ENCODE results near the gene B4GAT1.
A peak's percentile ranks its signal among the peaks of the same experiment; 100 is the strongest.
"Not testable (repeated sequence)": the region's sequence is repeated elsewhere in the genome, so short reads cannot be mapped to it uniquely, and the experiment has no call there.

B4GAT1 gene

DNA sequence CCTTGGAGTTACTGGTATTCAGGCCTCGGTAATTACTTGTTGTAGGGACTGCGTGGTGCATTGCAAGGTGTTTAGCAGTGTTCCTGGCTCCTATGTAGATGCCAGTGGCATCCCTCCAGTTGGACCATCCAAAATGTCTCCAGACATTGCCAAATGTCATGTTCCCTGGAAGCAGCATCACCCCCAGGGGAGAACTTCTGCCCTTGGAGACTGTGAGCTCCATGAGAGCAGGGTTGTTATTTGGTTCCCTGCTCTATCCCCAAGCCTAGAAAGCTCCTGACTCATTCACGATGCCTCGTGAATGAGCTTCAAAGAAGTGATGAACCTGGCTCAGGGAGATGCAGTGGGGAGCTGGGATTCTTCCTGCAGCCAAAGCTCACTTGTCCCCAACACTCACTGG lies 25.8 kb downstream of the B4GAT1 start:
- DNase-seq: no peak

DNA sequence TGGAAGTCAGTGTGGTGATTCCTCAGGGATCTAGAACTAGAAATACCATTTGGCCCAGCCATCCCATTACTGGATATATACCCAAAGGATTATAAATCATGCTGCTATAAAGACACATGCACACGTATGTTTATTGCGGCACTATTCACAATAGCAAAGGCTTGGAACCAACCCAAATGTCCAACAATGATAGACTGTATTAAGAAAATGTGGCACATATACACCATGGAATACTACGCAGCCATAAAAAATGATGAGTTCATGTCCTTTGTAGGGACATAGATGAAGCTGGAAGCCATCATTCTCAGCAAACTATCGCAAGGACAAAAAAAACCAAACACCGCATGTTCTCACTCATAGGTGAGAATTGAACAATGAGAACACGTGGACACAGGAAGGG lies 26.7 kb downstream of the B4GAT1 start:
- not testable (repeated sequence) for DNase-seq

DNA sequence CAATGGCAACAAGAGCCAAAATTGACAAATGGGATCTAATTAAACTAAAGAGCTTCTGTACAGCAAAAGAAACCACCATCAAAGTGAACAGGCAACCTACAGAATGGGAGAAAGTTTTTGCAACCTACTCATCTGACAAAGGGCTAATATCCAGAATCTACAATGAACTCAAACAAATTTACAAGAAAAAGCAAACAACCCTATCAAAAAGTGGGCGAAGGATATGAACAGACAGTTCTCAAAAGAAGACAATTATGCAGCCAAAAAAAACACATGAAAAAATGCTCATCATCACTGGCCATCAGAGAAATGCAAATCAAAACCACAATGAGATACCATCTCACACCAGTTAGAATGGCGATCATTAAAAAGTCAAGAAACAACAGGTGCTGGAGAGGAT lies 27.1 kb downstream of the B4GAT1 start:
- not testable (repeated sequence) for DNase-seq

DNA sequence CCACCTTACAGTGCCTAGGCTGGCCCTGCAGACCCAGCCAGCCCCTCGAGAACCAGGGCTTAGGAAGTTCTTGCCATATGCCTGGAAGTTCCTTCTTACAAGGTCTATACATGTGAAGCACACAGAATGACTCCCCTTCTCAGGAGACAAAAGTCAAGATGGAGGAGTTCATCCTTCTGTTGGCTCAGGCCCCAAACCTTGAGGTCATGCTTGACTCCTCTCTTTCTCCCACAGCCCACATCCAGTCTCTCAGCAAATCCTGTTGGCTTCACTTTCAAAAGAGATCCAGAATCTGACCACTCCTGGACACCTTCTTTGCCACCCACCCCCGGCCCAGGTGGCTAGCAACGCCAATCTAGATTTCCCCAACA lies 28.8 kb downstream of the B4GAT1 start:
- no peak for DNase-seq

DNA sequence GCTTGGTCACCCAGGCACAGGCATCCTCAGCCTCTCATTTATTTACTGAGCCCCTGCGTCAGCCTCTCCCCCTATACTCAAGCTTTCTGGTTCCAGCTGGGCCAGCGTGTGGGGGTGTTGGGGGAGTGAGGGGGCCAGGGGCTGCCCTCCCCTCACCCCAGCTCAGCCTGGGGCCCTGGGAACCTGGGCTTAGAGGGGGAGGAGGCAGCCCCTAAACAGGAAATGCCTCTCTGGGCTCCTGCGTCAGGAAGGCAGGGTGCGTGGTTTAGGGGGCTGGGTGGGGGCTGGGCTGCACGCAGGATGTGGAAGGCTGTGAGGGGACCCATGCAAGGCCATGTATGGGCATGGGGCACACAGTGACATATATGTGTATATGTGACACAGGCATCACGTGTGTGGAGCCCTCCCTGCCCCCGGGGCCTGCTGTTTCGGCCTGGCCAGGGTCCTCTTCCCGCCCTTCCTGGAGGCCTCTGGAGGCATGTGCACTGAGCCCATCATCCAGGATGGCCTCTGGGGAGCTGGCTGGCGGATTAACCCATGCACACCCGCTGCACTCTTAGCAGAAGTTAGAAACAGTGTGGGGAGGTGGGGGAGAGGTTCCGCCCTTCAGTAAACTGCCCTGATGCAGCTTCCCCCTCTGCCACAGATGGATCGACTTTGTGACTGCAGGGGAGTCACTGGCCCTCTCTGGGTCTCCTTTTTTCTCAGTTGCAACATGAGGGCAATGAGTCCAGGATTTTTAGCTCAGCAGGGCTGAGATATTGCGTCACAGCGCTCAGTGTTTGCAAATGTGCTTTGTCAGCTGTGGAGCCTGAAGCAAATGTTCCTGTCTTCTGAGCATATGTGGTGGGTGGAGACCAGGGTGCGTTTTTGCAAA lies 29.5 kb downstream of the B4GAT1 start:
- DNase-seq: no peak

DNA sequence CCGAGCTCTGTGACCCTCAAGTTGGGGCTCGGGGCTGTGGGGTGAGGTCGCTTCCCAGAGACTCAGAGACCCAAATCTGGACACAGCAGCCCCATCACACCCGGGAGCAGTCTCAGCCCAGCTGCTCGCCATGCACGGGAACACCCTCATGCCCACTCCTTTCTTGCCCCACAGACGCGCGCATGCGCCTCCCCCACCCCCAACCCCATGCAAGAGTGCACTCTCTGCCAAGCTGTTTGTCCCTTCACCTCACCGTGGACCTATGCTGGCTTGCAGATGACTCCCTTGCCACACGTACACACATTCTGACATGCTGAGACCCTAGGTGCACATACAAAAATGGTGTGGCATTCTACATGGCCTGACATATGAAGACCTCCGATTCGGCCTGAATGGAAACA lies 30.1 kb downstream of the B4GAT1 start:
- DNase-seq: no peak

DNA sequence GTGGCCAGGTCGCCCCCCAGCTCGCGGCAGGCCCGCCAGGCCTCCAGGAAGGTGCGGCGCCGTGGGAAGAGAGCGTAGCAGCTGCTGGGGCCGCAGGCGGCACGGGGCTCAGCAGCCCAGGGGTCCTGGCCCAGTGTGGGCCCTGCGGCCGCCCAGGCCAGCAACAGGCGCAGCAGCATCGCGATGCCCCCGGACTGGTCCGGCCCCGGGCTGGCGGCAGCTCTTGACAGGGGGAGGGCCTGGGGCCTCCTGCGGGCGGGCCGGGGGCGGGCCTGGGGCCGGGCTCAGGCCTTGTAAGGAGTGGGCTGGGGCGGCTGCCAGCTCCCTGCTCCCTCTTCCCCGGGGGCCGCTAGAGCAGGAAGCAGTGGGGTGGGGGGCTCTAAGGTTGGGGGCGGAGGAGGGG lies 30.6 kb downstream of the B4GAT1 start, which contains the start of gene CD248:
Gene CD248 (minus strand): TSS at position 196 of the 403 bp plus-strand sequence. CDS start 17 bp downstream, at position 179.
- no peak for DNase-seq

DNA sequence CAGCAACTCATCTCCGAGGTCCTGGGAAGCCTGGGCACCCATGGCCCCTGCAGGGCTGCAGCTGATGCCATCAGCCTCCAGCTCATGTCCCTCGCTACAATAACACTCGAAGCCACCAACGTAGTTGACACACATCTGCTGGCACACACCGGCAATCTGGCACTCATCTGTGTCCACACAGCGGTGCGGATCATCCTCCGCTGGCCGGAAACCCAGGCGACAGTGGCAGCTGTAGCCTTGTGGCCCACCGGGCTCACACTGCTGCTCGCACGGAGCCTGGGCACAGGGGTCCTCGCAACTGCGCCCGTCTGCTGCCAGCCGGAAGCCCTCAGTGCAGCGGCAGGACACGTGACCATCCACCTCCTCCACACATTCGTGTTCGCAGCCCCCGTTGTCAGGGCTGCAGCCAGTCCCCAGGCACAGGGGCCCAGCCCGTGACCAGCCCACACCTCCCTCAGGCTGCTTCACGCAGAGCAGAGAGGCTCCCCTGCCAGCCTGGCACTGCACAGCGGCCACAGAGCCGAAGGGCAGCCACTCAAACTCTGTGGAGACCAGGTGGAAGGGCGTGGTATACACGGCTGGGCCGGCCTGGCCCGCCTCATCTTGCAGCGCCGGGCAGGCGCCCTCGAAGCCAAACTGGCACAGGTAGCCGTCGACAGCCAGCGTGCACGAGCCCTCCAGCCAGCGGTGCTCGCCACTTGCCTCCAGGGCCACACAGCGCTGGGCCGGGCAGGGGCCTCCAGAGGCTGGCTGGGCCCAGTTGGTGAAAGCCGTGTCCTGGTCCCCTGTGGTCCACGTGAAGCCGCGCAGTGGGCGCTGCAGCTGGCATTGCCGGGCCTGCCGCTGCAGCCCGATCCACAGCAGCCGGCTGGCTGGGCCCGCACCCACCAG lies 31.3 kb downstream of the B4GAT1 start:
- DNase-seq: no peak

DNA sequence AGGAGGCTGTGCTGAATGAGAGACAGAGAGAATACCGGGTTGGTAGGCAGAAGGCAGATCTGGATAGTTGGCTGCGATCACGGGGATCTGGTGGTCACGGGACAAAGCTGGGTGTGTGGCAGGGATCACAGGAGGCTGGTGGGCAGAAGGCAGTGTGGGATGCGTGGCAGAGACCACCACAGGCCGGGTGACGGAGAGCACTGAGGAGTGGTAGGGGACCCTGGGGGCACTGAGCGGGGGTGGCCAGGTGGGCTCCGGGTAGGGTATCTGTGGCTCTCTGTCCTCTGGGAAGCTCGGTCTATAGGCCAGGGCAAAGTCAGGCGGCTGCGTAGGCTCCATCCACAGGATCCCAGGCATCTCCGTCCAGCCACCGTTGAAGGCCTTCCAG lies 31.9 kb downstream of the B4GAT1 start:
- no peak for DNase-seq

DNA sequence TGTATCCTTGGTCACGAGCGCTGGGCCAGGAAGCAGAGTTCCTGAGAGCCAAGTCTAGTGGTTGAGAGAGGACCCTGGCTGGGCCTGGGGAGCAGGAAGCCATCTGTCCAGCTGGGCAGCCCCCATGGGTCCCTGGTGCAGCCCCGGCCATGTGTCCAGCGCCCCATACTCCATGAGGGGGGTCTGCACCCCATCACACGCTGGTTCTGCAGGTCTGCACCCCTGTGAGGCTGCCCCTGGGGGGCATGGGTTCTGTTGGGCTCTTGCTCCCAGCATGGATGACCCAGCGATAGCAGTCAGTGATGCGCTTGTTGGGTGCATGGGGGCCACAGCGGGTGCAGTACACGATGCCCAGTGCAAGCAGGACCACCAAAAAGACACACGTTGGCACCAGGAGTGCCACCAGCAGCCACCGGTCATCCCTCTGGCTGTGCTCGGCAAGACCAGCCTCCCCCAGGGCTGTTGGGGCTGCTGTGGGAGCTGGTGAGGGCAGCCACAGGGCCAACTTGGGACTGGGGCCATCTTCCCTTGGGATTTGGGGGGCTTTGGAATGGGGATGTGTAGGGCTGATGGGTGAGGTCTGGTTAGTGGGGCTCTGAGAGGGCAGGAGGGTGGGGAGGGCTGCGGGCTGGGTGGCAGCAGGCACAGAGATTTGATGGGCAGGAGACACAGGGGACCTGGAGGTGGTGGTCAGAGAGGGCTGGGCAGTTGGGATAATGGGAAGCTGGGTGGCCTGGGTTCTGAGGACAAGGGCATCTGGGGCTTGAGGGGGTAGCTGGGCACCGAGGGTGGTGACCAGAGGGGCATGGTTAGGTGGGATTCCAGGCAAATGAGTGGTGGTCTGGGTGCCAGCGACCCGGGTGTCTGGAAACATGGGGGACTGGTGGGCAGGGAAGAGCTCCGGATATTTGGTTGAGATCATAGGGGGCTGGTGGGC lies 32.6 kb downstream of the B4GAT1 start:
- no peak for DNase-seq

DNA sequence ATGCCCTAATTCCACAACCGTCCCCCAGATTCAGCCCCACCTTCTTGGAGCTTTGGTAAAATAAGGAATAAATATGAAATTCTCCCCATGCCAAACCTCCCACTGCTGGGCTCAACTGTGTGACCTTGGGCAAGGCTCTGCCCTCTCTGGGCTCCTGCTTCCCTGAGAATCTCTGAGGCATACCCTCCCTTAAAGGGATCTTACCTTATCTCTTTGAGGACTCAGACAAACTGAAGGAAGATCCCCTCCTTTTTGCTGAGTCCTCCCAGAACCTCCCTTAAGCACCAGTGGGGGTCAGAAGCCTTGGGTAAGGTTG lies 33.3 kb downstream of the B4GAT1 start:
- DNase-seq: no peak

DNA sequence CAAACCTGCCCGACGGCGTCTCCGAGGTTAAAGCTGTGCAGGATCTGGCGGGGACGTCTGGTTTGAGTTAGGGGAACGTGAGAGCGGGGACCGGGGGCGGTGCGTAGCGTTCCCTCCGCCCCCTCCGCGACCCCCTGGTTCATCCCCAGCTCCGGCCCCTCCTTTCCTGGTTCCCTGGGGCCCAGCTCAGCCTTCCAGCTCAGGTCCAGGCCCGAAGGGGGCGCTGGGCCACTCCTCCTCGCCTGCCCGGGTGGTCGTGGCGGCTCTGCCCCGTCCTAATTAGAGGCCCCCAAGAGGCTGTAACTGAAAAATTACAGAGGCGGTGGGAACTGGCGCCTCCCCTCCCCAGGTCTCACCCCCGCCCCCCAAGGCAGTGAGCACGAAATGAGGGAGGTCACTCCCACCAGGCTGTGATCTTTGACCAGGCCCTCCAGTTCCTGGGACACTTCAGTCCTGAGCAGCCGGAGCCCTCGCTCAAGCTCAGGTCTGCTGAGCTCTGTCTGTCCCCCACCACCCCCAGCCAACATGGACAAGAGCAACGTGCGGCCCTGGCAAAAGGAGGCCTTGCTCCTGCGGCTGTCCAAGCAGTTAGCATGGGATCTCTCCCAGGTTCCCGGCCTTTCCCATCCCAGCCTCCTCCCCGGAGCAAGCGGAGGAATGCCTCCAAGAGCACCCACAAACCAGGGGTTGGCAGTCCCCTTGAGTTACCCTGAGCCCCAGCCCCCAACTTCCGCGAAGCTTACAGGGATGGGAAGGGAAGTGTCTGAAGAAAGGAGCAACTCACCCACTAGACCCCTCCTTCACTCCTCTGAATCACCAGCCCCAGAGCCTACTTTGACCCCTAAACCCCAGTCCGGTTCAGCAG lies 33.9 kb downstream of the B4GAT1 start:
- no peak for DNase-seq

DNA sequence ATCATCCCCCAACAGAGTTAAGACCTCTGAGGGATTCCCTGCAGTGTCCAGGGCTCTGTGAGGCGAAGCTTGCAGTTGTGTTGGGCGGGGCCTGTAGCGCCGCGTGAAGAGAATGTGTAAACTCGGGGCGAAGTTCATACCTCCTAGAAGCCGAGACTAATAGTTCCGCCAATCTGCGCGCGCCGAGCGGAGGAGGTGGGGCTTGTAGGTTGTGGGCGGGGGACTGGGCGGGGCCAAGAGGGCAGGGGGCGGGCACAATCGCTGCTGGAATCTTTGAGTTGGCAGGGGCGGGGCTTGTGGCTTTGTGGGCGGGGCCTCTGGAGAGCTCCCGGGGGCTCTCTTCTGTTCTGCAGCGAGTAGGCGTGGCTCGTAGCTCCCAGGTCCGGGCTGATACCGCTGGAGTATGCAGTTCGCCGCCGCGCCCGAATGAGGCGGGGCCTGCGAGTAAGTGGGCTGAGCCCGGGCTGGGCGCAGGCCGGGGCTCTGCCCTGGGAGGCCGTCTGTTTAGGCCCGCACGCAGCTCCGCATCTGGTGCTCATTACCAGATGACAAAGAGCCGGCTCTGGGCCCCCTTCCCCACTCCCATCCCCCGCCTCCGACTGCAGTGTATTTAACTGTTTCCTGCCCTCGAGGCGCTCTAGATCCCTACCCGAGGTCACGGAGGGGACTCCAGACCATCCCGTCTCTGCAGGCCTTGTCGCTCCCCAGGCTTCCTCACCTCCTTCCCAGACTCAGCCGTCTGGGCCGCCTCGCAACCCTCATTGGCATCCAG lies 34.7 kb downstream of the B4GAT1 start:
- peak; percentile 83 to 87 for DNase-seq

DNA sequence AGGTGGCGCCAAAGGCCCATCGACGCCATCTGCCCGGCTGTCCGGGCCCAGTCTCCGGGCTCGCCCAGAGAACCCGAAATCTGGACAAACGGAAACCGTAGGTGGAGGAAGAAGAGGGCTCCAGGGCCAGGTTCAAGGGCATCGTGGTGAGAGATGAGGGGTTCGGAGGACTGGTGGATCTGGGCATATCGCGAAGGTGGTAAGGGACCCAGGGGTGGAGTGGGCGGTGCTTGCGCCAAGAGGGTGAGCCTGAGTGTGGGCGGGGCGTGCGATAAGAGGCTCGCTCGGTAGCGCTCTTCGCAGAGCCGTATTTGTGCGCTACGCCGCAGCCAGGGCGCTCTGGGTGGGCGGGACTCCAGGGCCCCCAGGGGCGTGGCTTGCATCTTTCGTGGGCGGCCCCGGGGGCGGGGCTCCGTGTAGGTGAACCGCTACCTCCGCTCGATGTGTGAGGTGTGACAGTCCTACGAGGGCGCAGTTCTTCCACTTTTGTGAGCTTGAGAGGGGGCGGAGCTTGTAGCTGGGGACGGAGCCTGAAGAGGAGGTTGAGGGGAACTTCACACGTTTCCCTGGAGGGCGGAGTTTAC lies 35.4 kb downstream of the B4GAT1 start:
- DNase-seq: peak; percentile 93 to 95

DNA sequence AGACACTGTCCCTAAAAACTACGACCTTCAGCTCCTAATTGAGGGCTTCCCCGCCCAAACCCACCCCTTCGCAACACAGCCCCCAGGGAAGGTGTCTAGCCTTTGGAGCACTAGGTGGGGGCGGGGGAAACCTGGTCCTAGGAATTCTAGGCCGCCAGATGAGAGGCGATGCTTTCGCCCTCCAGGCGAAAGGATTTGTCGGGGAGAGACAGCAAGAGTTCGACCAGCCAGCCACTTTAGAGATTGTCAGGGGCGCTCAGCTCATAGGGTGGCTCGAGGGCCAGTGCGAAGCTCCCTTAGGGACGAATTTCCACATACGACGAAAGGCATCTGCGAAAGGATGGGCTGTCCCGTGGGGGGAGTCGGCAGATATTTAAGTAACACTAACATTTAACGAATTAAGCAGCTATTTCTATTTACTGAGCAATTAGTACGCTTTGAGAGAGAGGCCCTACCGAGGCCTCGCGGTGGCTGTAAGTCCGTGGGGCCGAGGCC lies 35.9 kb downstream of the B4GAT1 start:
- DNase-seq: no peak

DNA sequence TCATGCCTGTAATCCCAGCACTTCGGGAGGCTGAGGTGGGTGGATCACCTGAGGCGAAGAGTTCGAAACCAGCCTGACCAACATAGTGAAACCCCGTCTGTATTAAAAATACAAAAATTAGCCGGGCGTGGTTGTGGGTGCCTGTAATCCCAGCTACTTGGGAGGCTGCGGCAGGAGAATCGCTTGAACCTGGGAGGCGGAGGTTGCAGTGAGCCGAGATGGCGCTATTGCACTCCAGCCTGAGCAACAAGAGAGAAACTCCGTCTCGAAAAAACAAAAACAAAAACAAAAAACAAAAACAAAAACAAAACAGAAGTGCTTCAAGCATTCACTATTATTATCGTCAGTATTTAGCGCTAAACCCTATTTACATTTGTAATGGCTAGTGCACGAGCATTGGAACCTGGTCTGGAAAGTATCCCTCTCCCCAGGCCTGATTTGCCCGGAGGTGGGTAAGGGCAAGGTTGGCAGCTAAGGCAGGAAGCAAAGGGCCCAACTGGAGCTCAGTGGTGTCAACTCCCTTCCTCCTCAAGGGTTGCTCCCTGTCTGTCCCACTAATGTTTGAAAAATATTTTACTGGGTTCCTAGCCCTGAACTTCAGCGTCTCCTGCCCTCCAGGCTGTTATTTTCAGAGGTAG lies 36.5 kb downstream of the B4GAT1 start:
- not testable (repeated sequence) for DNase-seq

DNA sequence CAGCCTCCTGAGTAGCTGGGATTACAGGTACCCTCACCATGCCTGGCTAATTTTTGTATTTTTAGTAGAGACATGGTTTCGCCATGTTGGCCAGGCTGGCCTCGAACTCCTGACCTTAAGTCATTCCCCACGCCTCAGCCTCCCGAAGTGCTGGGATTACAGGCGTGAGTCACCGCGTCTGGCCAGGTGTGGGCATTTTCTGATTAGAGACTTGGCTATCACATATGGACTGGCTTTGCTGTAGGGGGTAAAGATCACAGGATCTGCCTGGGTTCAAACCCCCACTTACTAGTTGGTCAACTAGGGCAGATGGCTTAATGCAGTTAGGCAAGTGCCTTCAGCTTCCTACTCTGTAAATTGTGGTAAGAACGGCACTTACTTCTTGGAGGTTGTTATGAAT lies 37.1 kb downstream of the B4GAT1 start:
- no peak for DNase-seq

DNA sequence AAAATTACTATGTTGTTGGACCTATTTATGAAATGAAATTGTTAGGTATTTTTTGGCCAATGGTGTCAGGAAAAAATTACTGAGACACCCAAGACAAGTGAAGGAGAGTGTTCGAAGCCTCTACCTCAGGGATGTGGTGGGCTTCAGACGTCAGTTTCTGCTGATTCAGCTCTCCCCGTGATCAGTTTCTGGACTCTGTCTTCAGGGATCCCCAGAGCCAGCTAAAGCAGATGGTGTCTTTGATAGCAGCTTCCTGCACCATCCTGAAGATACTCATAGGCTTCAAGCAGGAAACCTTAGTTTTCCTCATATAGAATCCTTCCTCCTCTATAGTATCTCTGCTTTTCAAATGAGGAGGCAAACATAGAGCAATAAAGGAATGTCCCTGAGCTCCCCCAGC lies 38.0 kb downstream of the B4GAT1 start:
- DNase-seq: no peak

DNA sequence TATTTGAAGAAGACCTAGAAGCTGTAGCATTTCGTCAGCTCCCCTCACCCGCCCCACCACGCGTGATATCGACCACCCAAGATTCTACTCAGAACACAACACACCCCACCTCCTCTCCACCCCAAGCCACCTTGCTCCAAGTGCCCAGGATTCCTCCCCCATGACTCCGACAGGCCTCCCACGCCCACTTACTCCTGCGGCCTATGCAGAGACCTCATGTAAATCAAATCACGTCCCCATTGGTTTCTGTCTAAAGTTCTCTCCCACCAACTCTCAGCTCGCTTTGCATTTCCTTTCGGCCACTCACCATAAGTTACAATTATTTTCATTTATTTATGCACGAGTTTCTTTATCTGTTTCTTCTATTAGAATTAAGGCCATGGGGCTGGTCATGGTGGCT lies 44.8 kb downstream of the B4GAT1 start:
- DNase-seq: no peak

DNA sequence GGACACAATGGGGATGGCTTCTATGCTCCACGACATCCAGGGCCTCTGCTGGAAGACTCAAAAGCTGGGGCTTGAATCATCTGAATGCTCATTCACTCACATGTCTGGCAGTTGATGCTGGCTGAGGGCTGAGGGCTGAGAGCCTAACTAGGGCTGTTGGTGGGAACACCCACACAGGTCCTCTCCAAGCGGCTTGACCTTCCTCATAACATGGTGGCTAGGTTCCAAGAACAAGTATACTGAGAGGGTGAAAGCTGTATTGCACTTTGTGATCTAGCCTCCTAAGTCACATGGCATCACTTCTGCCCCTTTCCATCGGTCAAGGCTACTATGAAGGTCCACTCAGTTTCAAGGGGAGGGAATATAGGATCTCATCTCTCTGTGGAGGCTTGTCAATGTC lies 48.2 kb downstream of the B4GAT1 start:
- no peak for DNase-seq
